Measurements from ENCODE around the gene ARIH2. TPM values are rescaled to one million over a fixed set of nuclear protein-coding genes. Genes with fewer than 3 reads are reported as not detected.

ARIH2 gene
- total and polyA plus RNA-seq, 2 donors (not counting 3 experiments of a cell fraction or from before 2014, with no cell fraction given), result 59.7 to 85.5 TPM

DNA sequence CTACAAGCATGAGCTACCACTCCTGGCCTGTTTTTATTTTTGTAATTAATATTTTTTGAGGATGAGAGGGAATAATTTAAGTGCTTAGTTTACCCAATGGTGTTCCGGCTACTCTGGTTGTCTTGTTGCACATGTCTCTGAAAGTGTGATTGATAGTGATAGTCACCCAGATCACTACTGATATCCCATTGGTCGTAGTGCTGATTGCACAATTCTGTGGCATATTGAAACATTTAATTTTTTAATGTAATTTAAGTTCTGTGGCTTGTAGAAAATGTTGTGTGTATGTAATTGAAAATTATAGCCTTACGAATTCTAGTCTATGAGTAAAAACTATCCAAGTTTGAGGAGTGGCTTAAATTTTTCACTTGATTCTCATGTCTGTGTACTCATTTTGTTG is 11.9 kb downstream of the ARIH2 start:
- no peaks in the 10 kb centered on the region for H3K9me1 ChIP-seq (replicated peaks; ENCODE audit: control insufficient read depth, extremely low read depth, insufficient read depth, low read length)
- H2AFZ ChIP-seq (ENCODE audit: low read depth, low read length), result no peak overlapping the region
- peak overlapping the region; percentile 81 for H3K27ac ChIP-seq (ENCODE audit: insufficient read depth, low read depth, low read length)
- H4K20me1 ChIP-seq (replicated peaks; ENCODE audit: control insufficient read depth, extremely low read depth, insufficient read depth, low read length), result peaks cover 16% of the 10 kb centered on the region
- FAIRE-seq, result no peak
- no TSS peak for BruUV-seq (replicated peaks)
- peaks cover 41% of the 10 kb centered on the region for H3K4me1 ChIP-seq (ENCODE audit: control insufficient read depth, extremely low read depth, insufficient read depth, low read length)
- no peak overlapping the region for H3K9ac ChIP-seq (replicated peaks; ENCODE audit: extremely low read depth, insufficient read depth, low read length)
- peaks cover 2 to 8% of the 10 kb centered on the region in 2 experiments for H3K36me3 ChIP-seq (ENCODE audit: control insufficient read depth in 2 of 2, extremely low read depth in 1 of 2, insufficient read depth in 2 of 2, low read length in 2 of 2)
- no peaks in the 10 kb centered on the region for H3K27me3 ChIP-seq (ENCODE audit: control insufficient read depth in 2 of 2, insufficient read depth in 2 of 2, low read length in 2 of 2)
- dilution Hi-C loops (cut with MboI; ENCODE audit: extremely low pct_ligation_motif_present, low sequenced_read_pairs) (no loop called here), intact Hi-C loops (cut with micrococcal nuclease) (no loop called here)
- H3K9me3 ChIP-seq (replicated peaks; ENCODE audit: control insufficient read depth, insufficient read depth, low read length), result no peaks in the 10 kb centered on the region
- H3K4me2 ChIP-seq (ENCODE audit: insufficient read depth, low read length), result no peak overlapping the region
- DNase-seq (ENCODE audit: low read depth, low spot score), result no peak
- no peak for TF ChIP-seq CTCF (IDR thresholded peaks at IDR 0.05; ENCODE audit: extremely low read depth in 1 of 2, insufficient read depth in 1 of 2, low read depth in 1 of 2, low read length in 2 of 2)
- no peak for TF ChIP-seq MYC (IDR thresholded peaks at IDR 0.05; ENCODE audit: low read depth, low read length)
- no peak for TF ChIP-seq MAX (IDR thresholded peaks at IDR 0.05; ENCODE audit: insufficient read depth, insufficient read length)
- TF ChIP-seq EZH2 (IDR thresholded peaks at IDR 0.05; ENCODE audit: borderline replicate concordance, low read depth, low read length, severe bottlenecking), result no peak
- TF ChIP-seq GATA2 (IDR thresholded peaks at IDR 0.05; ENCODE audit: insufficient read depth, insufficient read length, low read depth, low read length), result no peak
- POLR2A ChIA-PET, result no interaction called here
- CTCF ChIA-PET, result interaction anchor here (0.8 to 3.9 kb wide), 5 partner anchors 12 to 59 kb away, joined by 3 to 31 read pairs (median 4); partner anchors contain the start of genes ARIH2 and P4HTM
- H3K79me2 ChIP-seq (ENCODE audit: control insufficient read depth, insufficient read depth, low read length), result peaks cover 90% of the 10 kb centered on the region
- H3K4me3 ChIP-seq (replicated peaks in 1 of 3; ENCODE audit: insufficient read depth in 1 of 3, low read depth in 1 of 3, low read length in 3 of 3), result no peak overlapping the region

All from endothelial cell of umbilical vein (primary cell).